ENCODE data around the gene TFPT. TPM values are rescaled to one million over a fixed set of nuclear protein-coding genes. Genes with fewer than 3 reads are reported as not detected.
"Not testable (repeated sequence)": the region's sequence is repeated elsewhere in the genome, so short reads cannot be mapped to it uniquely, and the experiment has no call there.

The TFPT gene
- total RNA-seq, 1 donor from 2014 or later, result 9.4 TPM

DNA sequence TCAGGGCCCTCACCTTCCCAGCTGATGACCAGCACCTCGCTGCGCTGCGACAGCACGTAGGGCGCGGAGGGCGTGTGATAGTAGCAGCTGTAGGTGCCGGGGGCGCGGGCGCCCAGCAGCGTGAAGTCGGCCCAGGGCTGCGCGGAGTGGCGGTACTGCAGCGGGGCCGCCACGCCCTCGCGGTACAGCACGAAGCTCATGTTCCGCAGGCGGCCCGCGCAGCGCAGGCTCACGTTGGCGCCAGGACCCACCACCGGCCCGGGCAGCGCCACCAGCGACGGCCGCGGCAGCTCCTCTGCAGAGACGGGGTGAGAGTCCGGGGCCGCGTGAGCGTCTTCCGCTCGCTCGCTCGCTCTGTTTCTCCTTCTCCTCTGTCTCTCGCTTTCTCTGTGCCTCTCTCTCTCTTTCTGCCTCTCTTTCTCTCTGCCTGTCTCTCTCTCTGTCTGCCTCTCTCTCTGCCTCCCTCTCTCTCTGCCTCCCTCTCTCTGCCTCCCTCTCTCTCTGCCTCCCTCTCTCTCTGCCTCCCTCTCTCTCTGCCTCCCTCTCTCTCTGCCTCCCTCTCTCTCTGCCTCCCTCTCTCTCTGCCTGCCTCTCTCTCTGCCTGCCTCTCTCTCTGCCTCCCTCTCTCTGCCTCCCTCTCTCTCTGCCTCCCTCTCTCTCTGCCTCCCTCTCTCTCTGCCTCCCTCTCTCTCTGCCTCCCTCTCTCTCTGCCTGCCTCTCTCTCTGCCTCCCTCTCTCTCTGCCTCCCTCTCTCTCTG lies 19.4 kb downstream of the TFPT start:
- intact Hi-C loops (cut with DNase I), result not testable (repeated sequence)
- peak; percentile 76 for DNase-seq
- ATAC-seq (ENCODE audit: poor library complexity), result peak; percentile 85

DNA sequence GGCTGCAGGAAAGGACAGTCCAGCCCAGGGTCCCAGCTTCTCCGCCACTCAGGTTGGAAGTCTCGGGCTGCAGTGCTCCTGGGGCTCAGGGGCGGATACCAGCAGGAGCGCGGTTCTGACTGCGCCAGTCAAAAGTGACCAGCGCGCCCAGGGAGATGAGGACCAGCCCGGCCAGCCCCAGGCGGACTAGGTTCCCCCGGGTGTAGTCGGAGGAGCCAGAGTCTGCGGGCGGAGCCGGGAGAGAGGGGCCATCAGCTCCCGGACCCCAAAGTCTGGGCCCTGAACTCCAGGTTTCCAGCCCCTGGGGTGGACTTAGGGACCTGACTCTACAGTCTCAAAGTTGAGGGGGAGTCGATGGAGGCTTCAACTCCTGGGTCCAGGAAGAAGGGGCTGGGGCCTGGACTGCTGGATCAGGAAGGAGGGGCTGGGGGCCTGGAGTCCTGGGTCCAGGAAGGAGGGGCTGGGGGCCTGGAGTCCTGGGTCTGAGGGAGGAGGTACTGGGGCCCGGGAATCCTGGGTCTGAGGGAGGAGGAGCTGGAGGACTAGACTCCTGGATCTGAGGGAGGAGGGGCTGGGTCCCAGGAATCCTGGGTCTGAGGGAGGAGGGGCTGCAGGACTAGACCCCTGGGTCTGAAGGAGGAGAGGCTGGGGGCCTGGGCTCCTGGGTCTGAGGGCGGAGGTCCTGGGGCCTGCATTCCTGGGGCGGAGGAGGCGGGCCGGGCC lies 20.2 kb downstream of the TFPT start:
- intact Hi-C loops (cut with DNase I), result no loop called here
- ATAC-seq (ENCODE audit: poor library complexity) (no peak), DNase-seq (no peak)

DNA sequence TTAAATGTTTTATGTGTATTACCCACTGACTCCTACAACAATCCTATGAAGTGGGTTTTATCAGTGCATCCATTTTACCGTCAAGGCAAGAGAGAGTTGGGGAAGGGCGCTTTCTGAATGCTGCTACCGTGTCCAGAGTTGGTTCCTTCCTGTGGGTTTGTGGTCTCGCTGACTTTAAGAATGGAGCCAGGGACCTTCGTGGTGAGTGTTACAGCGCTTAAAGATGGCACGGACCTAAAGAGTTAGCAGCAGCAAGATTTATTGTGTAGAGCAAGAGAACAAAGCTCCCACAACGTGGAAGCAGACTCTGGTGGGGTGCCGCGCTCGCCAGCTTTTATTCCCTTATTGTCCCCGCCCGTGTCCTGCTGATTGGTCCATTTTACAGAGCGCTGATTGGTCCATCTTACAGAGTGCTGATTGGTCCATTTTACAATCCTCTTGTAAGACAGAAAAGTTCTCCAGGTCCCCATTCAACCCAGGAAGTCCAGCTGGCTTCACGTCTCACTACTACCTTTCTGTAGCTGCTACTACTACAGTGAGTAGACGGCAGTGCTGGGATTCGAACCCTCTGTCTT lies 20.9 kb downstream of the TFPT start:
- ATAC-seq (ENCODE audit: poor library complexity) (no peak), DNase-seq (no peak)
- intact Hi-C loops (cut with DNase I), result no loop called here

DNA sequence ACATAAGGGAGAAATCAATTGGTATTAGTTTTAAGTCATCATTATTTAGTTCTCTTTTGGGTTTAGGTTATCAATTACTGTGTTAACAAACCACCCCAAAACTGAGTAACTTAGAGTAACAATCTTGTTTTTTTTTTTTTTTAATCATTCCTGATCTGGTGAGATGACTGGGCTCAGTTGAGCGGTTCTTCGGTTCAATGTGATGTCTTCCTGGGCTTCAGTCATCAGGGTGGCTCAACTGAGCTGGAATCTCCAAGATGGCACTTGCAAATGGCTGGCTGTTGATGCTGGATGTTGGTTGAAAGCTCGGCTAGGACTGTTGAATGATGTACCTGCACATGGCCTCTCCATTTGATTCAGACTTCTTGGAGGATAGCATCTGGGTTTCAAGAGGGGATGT lies 31.0 kb downstream of the TFPT start:
- no peak for ATAC-seq (ENCODE audit: poor library complexity)
- intact Hi-C loops (cut with DNase I), result no loop called here
- DNase-seq, result no peak

DNA sequence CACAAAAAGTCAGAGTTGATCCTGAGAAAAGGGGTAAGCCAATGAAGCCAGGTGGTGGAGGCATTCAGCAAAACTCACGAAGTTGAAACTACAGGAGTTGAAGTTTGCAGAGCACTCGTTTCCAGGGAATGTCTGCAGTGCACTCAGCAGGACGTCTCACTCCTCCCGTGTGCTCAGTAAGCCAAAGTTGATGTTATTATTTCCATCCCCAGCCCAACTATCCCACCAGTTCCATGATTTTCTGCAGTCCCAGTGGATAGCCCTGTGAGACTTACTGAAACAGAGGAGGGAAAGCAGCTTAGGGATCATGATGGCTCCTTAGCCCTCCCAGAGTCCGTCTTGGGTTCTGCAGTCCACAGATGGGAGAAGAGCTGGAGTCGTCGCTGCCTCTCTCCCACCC lies 34.4 kb downstream of the TFPT start, which contains the start of gene TARM1:
TSS of gene TARM1 (minus strand) at position 334 of the 400 bp plus-strand sequence. CDS start at position 309, 25 bp downstream.
- intact Hi-C loops (cut with DNase I), result no loop called here
- DNase-seq, result no peak
- no peak for ATAC-seq (ENCODE audit: poor library complexity)

DNA sequence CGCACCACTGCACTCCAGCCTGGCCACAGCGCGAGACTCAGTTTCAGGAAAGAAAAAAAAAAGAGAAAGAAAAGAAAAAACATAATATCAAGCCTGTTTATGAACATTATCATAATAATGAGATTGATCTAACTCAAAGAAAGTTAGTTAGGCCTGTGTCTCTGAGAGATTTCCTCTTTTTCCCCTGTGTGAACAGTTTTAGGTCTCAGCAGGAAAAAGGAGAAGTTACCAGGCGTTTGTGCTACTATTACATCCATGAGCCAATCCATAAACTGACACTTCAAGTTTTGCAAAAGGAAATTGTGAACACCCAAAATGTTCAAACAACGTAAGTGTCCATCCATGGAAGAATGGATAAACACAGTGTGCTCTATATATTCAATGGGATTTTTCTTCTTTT lies 38.1 kb downstream of the TFPT start:
- intact Hi-C loops (cut with DNase I), result no loop called here
- ATAC-seq (ENCODE audit: poor library complexity) (no peak), DNase-seq (no peak)

DNA sequence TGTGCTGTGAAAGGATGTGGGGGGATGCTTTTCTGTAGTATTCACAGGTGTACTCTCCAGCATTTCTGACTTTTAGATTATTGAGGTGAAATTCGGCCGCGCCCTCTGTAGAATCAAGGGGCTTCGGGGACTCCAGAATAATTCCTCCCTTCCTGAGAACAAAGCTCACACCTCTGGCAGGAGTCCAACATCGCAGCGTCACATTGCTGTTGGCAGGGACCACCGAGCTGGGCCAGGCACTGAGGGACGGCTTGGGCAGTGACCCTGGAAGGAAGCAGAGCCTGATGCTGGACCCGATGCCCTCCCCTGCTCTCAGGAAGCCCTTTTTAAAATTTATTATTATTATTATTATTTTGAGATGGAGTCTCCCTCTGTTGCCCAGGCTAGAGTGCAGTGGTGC lies 40.6 kb downstream of the TFPT start:
- intact Hi-C loops (cut with DNase I), result no loop called here
- ATAC-seq (ENCODE audit: poor library complexity), result no peak

DNA sequence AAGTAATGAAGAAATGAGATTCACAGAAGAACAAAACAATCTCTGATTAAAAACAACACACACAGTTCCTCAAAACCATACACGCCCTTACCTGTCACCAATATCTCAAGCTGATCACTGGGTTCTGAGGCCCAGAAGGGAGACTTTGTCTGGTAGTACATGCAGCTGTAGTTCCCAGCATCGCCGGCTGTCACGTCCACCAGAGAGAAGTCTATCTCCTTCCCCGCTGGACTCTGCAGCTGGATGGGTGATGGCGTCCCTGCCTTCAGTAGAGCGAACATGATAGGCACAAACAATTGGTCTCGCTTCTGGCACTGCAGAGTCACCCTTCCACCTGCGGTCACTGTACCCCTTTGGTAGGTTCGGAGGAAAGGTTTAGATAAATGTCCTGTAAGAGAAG lies 41.6 kb downstream of the TFPT start:
- DNase-seq (no peak), ATAC-seq (ENCODE audit: poor library complexity) (no peak)
- intact Hi-C loops (cut with DNase I), result no loop called here

More for the DNA sequence above, 40.6 kb downstream of the TFPT start:
- no peak for DNase-seq

DNA sequence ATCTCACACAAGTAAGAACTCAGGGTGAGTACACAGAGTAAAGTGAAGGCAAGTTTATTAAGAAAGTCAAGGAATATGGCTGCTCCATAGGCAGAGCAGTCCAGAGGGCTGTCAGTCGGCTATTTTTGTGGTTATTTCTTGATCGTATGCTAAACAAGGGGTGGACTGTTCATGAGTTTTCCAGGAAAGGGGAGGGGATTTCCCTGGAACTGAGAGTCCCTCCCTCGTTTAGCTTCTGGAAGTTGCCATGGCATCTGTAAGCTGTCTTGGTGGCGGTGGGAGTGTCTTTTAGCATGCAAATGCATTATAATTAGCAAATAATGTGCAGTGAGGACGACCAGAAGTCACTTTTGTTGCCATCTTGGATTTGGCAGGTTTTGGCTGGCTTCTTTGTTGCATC lies 46.0 kb downstream of the TFPT start:
- ATAC-seq (ENCODE audit: poor library complexity) (no peak), DNase-seq (no peak)
- intact Hi-C loops (cut with DNase I), result no loop called here

DNA sequence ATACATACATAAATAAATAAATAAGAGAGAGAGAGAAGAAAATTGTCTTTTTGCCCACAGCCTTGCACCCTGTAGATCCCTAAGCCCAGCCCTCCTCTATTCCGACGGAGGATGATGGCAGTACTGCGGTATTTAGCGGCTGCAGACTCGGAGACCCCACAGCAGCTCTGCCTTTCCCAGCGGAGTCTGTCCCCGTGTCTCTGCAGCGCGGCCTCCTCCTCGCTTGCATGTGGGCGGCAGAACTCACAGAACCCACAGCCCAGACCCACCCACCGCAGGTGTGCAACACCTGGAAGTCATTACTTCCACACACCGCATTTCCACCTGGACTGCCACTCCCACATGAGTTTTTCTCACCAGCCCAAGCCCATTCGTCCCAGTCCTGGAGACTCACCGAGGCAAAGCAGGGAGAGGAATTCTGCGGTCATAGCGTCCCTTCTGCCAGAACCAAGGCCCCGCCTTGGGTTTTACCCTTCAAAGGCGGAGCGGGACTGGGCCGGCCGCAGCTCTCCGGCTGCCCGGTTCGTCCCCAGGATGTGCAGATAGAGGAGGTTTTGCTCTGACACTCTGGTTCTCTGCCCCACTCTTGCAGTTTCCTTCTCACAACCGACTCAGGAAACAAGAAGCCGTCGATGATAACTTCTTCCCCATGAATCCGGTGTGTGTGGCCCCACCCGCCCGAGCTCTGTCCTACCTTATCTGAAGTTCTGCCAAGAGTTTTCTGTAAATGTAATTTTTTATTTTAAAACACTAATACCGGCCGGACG lies 51.9 kb downstream of the TFPT start, which contains the start of gene VSTM1:
TSS of gene VSTM1 (minus strand) at position 548 of the 767 bp plus-strand sequence. CDS start at position 428, 120 bp downstream.
- no peak for DNase-seq
- intact Hi-C loops (cut with DNase I), result no loop called here
- no peak for ATAC-seq (ENCODE audit: poor library complexity)

DNA sequence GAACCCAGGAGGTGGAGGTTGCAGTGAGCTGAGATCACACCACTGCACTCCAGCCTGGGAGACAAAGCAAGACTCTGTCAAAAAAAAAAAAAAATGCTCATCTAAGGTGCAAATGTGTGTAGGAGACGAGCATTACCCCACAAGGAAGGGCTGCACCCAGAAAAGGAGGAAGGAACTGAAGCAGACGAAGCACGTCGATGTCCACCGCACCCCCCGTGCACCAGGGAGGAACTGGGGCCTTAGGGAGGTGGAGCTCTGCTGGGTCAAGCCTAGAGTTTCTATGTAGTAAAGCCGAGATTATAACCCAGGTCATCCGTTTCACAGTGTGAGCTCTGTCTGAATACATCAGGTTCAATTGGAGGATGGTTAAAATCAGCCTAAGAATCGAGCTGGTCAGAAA lies 52.8 kb downstream of the TFPT start:
- intact Hi-C loops (cut with DNase I), result no loop called here
- ATAC-seq (ENCODE audit: poor library complexity), result no peak

More for the DNA sequence above, 52.8 kb downstream of the TFPT start:
- DNase-seq, result peak; percentile 59

Other genes with a start within 250 kb of the TFPT start
- gene MYADM, start 247.8 kb downstream of the TFPT start, total RNA-seq, result 115 TPM
- gene PRKCG, start 233.5 kb downstream of the TFPT start, total RNA-seq, result not detected
- gene CACNG7, start 206.4 kb downstream of the TFPT start, total RNA-seq, result not detected
- gene CACNG8, start 152.7 kb downstream of the TFPT start, total RNA-seq, result 0.03 TPM
- gene CACNG6, start 124.0 kb downstream of the TFPT start, total RNA-seq, result not detected
- gene VSTM1, start 51.8 kb downstream of the TFPT start, total RNA-seq, result not detected
- not detected for gene TARM1, start 34.3 kb downstream of the TFPT start, total RNA-seq
- gene OSCAR, start 14.9 kb downstream of the TFPT start, total RNA-seq, result 0.54 TPM
- 493 TPM for gene NDUFA3, start 12.8 kb downstream of the TFPT start, total RNA-seq
- gene PRPF31, start 97 bp upstream of the TFPT start, total RNA-seq, result 39.9 TPM
- gene CNOT3, start 22.1 kb upstream of the TFPT start, total RNA-seq, result 17.6 TPM
- 6.5 TPM for gene LENG1, start 44.1 kb upstream of the TFPT start, total RNA-seq
- 0.91 TPM for gene TMC4, start 57.5 kb upstream of the TFPT start, total RNA-seq
- gene MBOAT7, start 73.9 kb upstream of the TFPT start, total RNA-seq, result 12.7 TPM
- gene TSEN34, start 75.7 kb upstream of the TFPT start, total RNA-seq, result 14.3 TPM
- gene RPS9, start 85.2 kb upstream of the TFPT start, total RNA-seq, result 651 TPM
- gene LILRB3, start 107.3 kb upstream of the TFPT start, total RNA-seq, result 3.6 TPM
- 1.8 TPM for gene LILRA6, start 127.1 kb upstream of the TFPT start, total RNA-seq
- gene LILRB5, start 141.6 kb upstream of the TFPT start, total RNA-seq, result 7.7 TPM
- 1.8 TPM for gene LILRB2, start 165.5 kb upstream of the TFPT start, total RNA-seq
- gene LILRA5, start 197.5 kb upstream of the TFPT start, total RNA-seq, result 1.3 TPM
- gene LILRA4, start 223.5 kb upstream of the TFPT start, total RNA-seq, result not detected
- 6.3 TPM for gene LAIR1, start 249.3 kb upstream of the TFPT start, total RNA-seq

Data from Right ventricle myocardium superior (tissue), 1 donor.